H9 (cell line): ENCODE measurements around the gene SURF1. TPM values are rescaled to one million over a fixed set of nuclear protein-coding genes. Genes with fewer than 3 reads are reported as not detected.

Experiments
- DNase-seq: peaks from one replicate; pipeline ENCODE4 v3.0.0-alpha.2; 2017
- H2AFZ ChIP-seq: one replicate; pipeline ENCODE4 v1.6.1; 2013; ENCODE audit warnings: mild to moderate bottlenecking, low read length, control low read depth, moderate library complexity
- H2AK5ac ChIP-seq: 2 replicates; pipeline ENCODE4 v1.6.1; 2013; ENCODE audit warnings: low read length, control low read depth, mixed read lengths; ENCODE audit not compliant: insufficient read length
- H2BK120ac ChIP-seq: one replicate; pipeline ENCODE4 v1.6.1; 2013; ENCODE audit warnings: low read depth, mild to moderate bottlenecking, low read length, control low read depth, inconsistent platforms; ENCODE audit not compliant: poor library complexity, severe bottlenecking
- H2BK12ac ChIP-seq: 2 replicates; pipeline ENCODE4 v1.6.1; 2013; ENCODE audit warnings: low read length, control low read depth, mixed read lengths, low read depth; ENCODE audit not compliant: insufficient read length
- H2BK15ac ChIP-seq: 2 replicates; pipeline ENCODE4 v1.6.1; 2013; ENCODE audit warnings: low read depth, low read length, control low read depth
- H2BK20ac ChIP-seq: one replicate; pipeline ENCODE4 v1.6.1; 2013; ENCODE audit warnings: low read depth, mild to moderate bottlenecking, low read length, control low read depth, inconsistent platforms; ENCODE audit not compliant: poor library complexity, severe bottlenecking
- H2BK5ac ChIP-seq: 2 replicates; pipeline ENCODE4 v1.6.1; 2013; ENCODE audit warnings: low read length, control low read depth, mixed read lengths; ENCODE audit not compliant: insufficient read length
- H3K14ac ChIP-seq: 2 replicates; pipeline ENCODE4 v1.6.1; 2013; ENCODE audit warnings: low read length, control low read depth; ENCODE audit not compliant: insufficient read depth
- H3K18ac ChIP-seq: 2 replicates; pipeline ENCODE4 v1.6.1; 2013; ENCODE audit warnings: low read depth, mild to moderate bottlenecking, mixed read lengths, low read length, control low read depth; ENCODE audit not compliant: insufficient read length
- H3K23ac ChIP-seq: 2 replicates; pipeline ENCODE4 v1.6.1; 2013; ENCODE audit warnings: low read length, control low read depth, mixed read lengths, low read depth; ENCODE audit not compliant: insufficient read length
- H3K23me2 ChIP-seq: 2 replicates; pipeline ENCODE4 v1.6.1; 2013; ENCODE audit warnings: low read depth, mild to moderate bottlenecking, mixed read lengths, low read length, control low read depth; ENCODE audit not compliant: insufficient read length, poor library complexity, severe bottlenecking
- H3K27ac ChIP-seq: 2 replicates; pipeline ENCODE4 v1.5.1; 2013; ENCODE audit warnings: low read length, control low read depth, mixed read lengths, low read depth; ENCODE audit not compliant: insufficient read length
- H3K27me3 ChIP-seq: 2 replicates; pipeline ENCODE4 v1.6.1; 2013; ENCODE audit warnings: low read length, control low read depth, inconsistent platforms; ENCODE audit not compliant: insufficient read depth
- H3K4ac ChIP-seq: 2 replicates; pipeline ENCODE4 v1.6.1; 2013; ENCODE audit warnings: low read depth, mild to moderate bottlenecking, control low read depth, inconsistent platforms, low read length, moderate library complexity
- H3K4me1 ChIP-seq: 2 replicates; pipeline ENCODE4 v1.6.1; 2013; ENCODE audit warnings: low read length, control low read depth, inconsistent platforms; ENCODE audit not compliant: insufficient read depth
- H3K4me2 ChIP-seq: 2 replicates; pipeline ENCODE4 v1.6.1; 2013; ENCODE audit warnings: low read length, control low read depth, mixed read lengths; ENCODE audit not compliant: insufficient read length, insufficient read depth
- H3K56ac ChIP-seq: 2 replicates; pipeline ENCODE4 v1.6.1; 2013; ENCODE audit warnings: low read depth, mild to moderate bottlenecking, mixed read lengths, low read length, control low read depth; ENCODE audit not compliant: insufficient read length
- H3K79me1 ChIP-seq: 2 replicates; pipeline ENCODE4 v1.6.1; 2013; ENCODE audit warnings: low read depth, mild to moderate bottlenecking, moderate library complexity, low read length, control low read depth, inconsistent platforms; ENCODE audit not compliant: insufficient read depth, poor library complexity, severe bottlenecking
- H3K79me2 ChIP-seq: 2 replicates; pipeline ENCODE4 v1.6.1; 2013; ENCODE audit warnings: low read length, control low read depth, inconsistent platforms; ENCODE audit not compliant: insufficient read depth
- H3K9ac ChIP-seq: 2 replicates; pipeline ENCODE4 v1.6.1; 2013; ENCODE audit warnings: low read length, control low read depth, mixed read lengths; ENCODE audit not compliant: insufficient read length; ENCODE audit errors: extremely low read depth
- H3K9me3 ChIP-seq: one replicate; pipeline ENCODE4 v1.6.1; 2013; ENCODE audit warnings: low read depth, low read length, inconsistent platforms; ENCODE audit not compliant: control insufficient read depth
- H3T11ph ChIP-seq: one replicate; pipeline ENCODE4 v1.6.1; 2013; ENCODE audit warnings: mild to moderate bottlenecking, low read length, control low read depth, inconsistent platforms
- H4K20me1 ChIP-seq: one replicate; pipeline ENCODE4 v1.6.1; 2013; ENCODE audit not compliant: control insufficient read depth, insufficient read length, insufficient read depth
- H4K5ac ChIP-seq: 2 replicates; pipeline ENCODE4 v1.6.1; 2013; ENCODE audit warnings: low read depth, mild to moderate bottlenecking, mixed read lengths, low read length, control low read depth; ENCODE audit not compliant: insufficient read length
- H4K8ac ChIP-seq: replicated peaks from 2 replicates; pipeline ENCODE4 v1.6.1; 2013; ENCODE audit warnings: low read length, control low read depth, mixed read lengths, low read depth; ENCODE audit not compliant: insufficient read length
- H4K91ac ChIP-seq: 2 replicates; pipeline ENCODE4 v1.6.1; 2013; ENCODE audit warnings: low read depth, mild to moderate bottlenecking, moderate library complexity, mixed read lengths, low read length, control low read depth; ENCODE audit not compliant: insufficient read length
- H3K27ac Mint-ChIP-seq, 3 experiments: 2 replicates in 2 of 3; 3 replicates in 1 of 3; pipeline ENCODE4 v1.8.0; 2020 to 2021; ENCODE audit warnings: mixed read lengths in 3 of 3, mild to moderate bottlenecking in 1 of 3, moderate library complexity in 1 of 3
- H3K27me3 Mint-ChIP-seq: 2 replicates; pipeline ENCODE4 v1.8.0; 2021; ENCODE audit warnings: low read depth, mild to moderate bottlenecking, moderate library complexity, mixed read lengths
- H3K36me3 Mint-ChIP-seq, 3 experiments: 2 replicates in 2 of 3; 3 replicates in 1 of 3; pipeline ENCODE4 v1.8.0; 2020 to 2021; ENCODE audit warnings: low read depth in 3 of 3, mixed read lengths in 3 of 3; ENCODE audit not compliant: insufficient read depth in 1 of 3
- H3K4me1 Mint-ChIP-seq, 2 experiments: 2 replicates each; pipeline ENCODE4 v1.8.0; 2020; ENCODE audit warnings: mixed read lengths in 2 of 2
- H3K4me3 Mint-ChIP-seq, 2 experiments: 2 replicates in 1 of 2; 3 replicates in 1 of 2; pipeline ENCODE4 v1.8.0; 2020 to 2021; ENCODE audit warnings: mild to moderate bottlenecking in 2 of 2, mixed read lengths in 2 of 2, moderate library complexity in 1 of 2
- H3K9me3 Mint-ChIP-seq, 2 experiments: 2 replicates in 1 of 2; 3 replicates in 1 of 2; pipeline ENCODE4 v1.8.0; 2020; ENCODE audit warnings: mild to moderate bottlenecking in 2 of 2, mixed read lengths in 2 of 2, moderate library complexity in 1 of 2
- WGBS: extraction: QIAGEN DNeasy Blood & Tissue Kit; methylation state at CpG from one replicate; pipeline ENCODE4 v1.1.7; 2013; ENCODE audit warnings: missing lambda C conversion rate, low lambda C conversion rate, mixed read lengths; ENCODE audit not compliant: insufficient read length; ENCODE audit errors: extremely low coverage; 5-methylcytosine and 5-hydroxymethylcytosine counted together
- total RNA-seq: library from RNA; stranded (reverse); gene quantifications from 2 replicates; pipeline ENCODE4 v1.2.1, GENCODE V29; 2021
- TF ChIP-seq, protein P1 (sequence below): fragments of 200-600 bp; sonication (generic); conservative IDR thresholded peaks from 3 replicates; pipeline ENCODE4 v1.8.0; 2021; ENCODE audit warnings: antibody characterized with exemption, mild to moderate bottlenecking

The SURF1 gene
- total RNA-seq, 1 experiment from 2014 or later, result 43.3 TPM

DNA sequence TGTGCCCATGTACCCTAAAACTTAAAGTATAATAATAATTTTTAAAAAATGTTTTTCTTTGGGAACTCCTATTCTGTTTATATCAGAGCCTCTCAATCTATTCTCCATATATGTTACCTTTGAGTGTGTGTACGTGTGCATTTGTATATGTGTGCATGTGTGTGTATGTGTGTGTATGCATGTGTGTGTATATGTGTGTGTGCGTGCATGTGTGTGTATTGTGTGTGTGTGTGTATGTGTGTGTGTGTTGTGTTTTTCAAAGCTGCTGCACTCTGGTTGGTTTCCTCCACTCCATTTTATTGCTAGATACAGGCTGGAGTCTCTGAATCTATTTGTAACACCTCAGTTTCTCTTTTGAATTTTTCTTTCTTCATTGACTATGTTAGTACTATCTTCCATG lies 40.3 kb downstream of the SURF1 start:
- Mint-ChIP-seq H3K27me3 (peaks cover 12% of the 10 kb centered on the region; the same call in 1 of the 2 replicates), H3K4me1 (no peaks in the 10 kb centered on the region), H3K9me3 (peaks cover 0 to 3% of the 10 kb centered on the region in 2 experiments; a peak in 1 of 5 replicates), H3K4me3 (no peak overlapping the region), H3K27ac (no peak overlapping the region), H3K36me3 (no peaks in the 10 kb centered on the region)
- Histone ChIP-seq H3K27me3 (no peaks in the 10 kb centered on the region), H2BK5ac (no peak overlapping the region), H3K23me2 (no peaks in the 10 kb centered on the region), H2BK12ac (no peak overlapping the region), H3K56ac (no peak overlapping the region), H3K4ac (no peak overlapping the region), H2BK20ac (no peak overlapping the region), H3K18ac (no peak overlapping the region), H4K91ac (no peak overlapping the region), H2BK15ac (no peak overlapping the region), H3K79me1 (no peaks in the 10 kb centered on the region), H4K8ac (no peak overlapping the region), H2AK5ac (no peak overlapping the region), H3K9ac (no peak overlapping the region), H3K4me2 (no peak overlapping the region), H3K9me3 (no peaks in the 10 kb centered on the region), H3T11ph (no peak overlapping the region), H4K20me1 (no peaks in the 10 kb centered on the region), H3K79me2 (no peaks in the 10 kb centered on the region), H3K14ac (no peak overlapping the region), H3K4me1 (no peaks in the 10 kb centered on the region; the same call in 1 of the 2 replicates), H2AFZ (no peak overlapping the region), H3K23ac (no peak overlapping the region), H2BK120ac (no peak overlapping the region), H4K5ac (no peak overlapping the region), H3K27ac (no peak overlapping the region)
- TF ChIP-seq, protein P1, sequence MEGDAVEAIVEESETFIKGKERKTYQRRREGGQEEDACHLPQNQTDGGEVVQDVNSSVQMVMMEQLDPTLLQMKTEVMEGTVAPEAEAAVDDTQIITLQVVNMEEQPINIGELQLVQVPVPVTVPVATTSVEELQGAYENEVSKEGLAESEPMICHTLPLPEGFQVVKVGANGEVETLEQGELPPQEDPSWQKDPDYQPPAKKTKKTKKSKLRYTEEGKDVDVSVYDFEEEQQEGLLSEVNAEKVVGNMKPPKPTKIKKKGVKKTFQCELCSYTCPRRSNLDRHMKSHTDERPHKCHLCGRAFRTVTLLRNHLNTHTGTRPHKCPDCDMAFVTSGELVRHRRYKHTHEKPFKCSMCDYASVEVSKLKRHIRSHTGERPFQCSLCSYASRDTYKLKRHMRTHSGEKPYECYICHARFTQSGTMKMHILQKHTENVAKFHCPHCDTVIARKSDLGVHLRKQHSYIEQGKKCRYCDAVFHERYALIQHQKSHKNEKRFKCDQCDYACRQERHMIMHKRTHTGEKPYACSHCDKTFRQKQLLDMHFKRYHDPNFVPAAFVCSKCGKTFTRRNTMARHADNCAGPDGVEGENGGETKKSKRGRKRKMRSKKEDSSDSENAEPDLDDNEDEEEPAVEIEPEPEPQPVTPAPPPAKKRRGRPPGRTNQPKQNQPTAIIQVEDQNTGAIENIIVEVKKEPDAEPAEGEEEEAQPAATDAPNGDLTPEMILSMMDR, result no peak
- no CpG with 5 or more reads among the region's 2 CpGs for WGBS
- DNase-seq, result no peak
